GM12875 (cell line): ENCODE results near the gene CDKN2B-AS1.

ENCODE experiments used
- H3K4me3 ChIP-seq: one replicate; pipeline ENCODE4 v1.5.1; 2011; ENCODE audit warnings: low read depth, low read length, control low read depth
- TF ChIP-seq, protein P1 (sequence below): IDR thresholded peaks from 2 replicates; pipeline ENCODE4 v1.5.1; 2011; ENCODE audit warnings: low read depth, mild to moderate bottlenecking, control low read depth, inconsistent platforms, low read length, moderate library complexity, borderline replicate concordance; ENCODE audit not compliant: insufficient read depth

Gene CDKN2B-AS1

DNA sequence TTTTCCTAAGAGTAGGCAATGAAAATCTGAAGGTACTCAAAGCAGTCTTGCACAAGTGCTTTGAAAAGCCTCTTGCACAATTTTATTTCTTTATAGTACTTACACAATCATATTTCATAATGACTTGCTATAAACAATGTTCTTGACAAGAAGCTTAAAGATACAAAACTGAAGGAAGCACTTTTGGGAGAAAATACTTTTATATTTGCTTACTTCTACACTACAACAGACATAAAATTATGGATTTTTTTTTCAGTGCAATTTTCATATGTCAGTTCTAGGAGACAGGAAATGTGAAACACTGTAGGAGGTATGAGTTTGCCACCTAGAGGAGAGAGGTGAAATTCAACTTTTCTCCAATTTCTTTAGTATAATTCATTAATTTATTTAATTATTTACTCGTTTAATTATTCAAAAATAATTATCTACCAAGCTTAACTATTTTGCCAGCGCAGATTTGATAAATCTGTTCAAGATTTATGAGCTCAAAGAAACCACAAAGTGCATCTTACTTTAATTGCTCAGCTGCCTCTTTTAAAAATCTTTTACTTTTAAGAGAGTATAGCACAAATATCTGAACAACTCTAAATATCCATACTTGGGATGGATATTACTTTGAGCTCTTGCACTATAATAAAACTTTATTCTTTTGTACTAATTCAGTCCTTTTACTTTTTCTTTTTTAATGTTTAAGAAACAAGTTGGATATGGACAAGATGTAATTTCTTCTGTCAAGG, 43.5 kb downstream of the CDKN2B-AS1 start:
- H3K4me3 ChIP-seq = no peak overlapping the region
- TF ChIP-seq, protein P1, sequence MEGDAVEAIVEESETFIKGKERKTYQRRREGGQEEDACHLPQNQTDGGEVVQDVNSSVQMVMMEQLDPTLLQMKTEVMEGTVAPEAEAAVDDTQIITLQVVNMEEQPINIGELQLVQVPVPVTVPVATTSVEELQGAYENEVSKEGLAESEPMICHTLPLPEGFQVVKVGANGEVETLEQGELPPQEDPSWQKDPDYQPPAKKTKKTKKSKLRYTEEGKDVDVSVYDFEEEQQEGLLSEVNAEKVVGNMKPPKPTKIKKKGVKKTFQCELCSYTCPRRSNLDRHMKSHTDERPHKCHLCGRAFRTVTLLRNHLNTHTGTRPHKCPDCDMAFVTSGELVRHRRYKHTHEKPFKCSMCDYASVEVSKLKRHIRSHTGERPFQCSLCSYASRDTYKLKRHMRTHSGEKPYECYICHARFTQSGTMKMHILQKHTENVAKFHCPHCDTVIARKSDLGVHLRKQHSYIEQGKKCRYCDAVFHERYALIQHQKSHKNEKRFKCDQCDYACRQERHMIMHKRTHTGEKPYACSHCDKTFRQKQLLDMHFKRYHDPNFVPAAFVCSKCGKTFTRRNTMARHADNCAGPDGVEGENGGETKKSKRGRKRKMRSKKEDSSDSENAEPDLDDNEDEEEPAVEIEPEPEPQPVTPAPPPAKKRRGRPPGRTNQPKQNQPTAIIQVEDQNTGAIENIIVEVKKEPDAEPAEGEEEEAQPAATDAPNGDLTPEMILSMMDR = peak; percentile 14; the same call in 1 of the 2 replicates

DNA sequence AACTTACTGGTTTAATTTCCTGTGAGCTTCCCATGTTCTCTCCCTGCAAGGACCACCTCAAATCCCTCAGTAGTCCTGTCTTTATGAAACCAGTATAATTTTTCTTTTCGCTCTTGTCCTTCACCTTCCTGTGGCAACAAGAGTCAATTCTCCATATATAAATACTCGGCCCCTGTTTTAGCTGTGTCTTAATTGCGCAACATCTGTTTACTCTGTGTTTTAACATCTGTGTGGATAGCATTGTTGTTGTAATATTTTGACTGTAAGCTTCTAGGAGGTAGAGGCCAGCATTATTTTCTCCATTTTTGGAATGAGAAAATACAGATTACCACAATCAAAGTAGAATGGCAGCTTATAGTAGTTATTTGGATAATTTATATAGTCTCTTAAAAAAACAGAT, 44.7 kb downstream of the CDKN2B-AS1 start:
- TF ChIP-seq, protein P1 = no peak
- H3K4me3 ChIP-seq = no peak overlapping the region

DNA sequence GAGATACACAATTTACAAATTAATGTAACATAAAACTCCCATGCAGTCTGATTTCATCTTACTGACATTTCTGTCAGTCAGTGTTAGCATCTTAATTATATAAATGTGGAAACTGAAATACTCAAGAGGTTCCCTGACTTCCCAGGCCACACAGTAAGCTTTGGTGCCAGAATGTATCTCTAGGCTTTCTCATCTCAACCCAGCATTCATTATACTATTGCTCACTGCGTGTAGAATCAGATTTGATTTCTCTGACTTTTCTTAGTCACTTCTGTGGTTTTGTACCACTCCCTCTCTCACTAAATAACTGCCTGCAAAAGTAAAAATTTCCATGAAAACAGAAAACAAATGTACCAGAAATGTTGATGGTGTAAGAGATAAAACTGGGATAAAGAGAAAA, 46.2 kb downstream of the CDKN2B-AS1 start:
- no peak overlapping the region for H3K4me3 ChIP-seq
- TF ChIP-seq, protein P1 = no peak

DNA sequence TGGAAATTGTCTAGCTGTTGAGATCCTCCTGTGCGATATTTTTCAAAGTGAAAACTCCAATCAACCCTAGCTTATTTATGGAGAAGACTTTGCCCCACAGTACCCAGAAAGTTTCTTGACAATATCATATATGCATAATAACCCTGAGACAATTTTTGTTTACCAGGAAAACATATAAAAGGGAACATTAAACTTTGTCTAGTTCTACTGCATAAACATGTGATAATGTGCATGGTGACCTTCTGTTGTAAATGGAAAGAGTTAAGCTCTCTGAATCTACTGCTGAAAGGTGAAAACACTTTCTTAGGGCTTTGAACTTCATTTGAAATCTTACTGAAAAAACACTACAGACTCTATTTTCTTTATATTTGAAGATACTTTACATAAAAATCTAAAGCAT, 46.8 kb downstream of the CDKN2B-AS1 start:
- TF ChIP-seq, protein P1 = no peak

DNA sequence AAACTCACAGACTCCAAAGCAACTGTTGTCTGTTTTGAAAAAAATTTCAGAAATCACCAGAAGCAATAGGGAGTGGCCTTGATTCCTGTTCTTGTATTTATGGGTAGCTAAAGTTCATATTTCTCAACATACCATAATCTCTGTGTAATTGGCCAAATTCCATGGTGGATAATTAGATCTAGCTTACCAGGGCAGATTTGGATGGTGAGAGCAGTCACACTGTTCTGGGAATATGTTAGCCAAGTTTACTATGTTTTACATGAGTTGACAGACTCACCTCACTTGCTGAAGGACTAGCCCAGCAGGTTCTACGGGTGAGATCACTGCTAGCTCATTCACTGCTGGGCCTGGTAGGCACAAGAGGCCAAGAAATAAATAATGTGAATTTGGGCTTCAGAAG, 47.2 kb downstream of the CDKN2B-AS1 start:
- H3K4me3 ChIP-seq = no peak overlapping the region
- TF ChIP-seq, protein P1 = no peak

More for the DNA sequence above, 46.8 kb downstream of the CDKN2B-AS1 start:
- no peak overlapping the region for H3K4me3 ChIP-seq

DNA sequence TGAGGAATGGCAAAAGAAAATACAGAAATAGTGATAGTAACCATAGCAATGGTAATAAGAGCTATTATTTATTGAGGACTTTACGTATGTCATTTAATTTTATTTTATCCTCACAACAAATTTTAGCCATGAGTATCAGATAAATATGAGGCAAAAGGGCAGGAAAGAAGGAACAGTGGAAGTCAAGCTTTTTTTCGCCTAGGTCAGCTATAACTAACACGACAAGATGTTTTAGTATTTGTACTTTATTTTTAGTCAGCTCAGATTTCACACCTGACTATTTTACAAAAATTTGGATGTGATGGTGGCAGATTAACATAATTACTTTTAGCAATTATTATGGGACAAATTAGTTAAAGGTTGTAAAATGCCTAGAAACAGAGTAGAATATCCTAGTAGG, 49.3 kb downstream of the CDKN2B-AS1 start:
- TF ChIP-seq, protein P1 = no peak

DNA sequence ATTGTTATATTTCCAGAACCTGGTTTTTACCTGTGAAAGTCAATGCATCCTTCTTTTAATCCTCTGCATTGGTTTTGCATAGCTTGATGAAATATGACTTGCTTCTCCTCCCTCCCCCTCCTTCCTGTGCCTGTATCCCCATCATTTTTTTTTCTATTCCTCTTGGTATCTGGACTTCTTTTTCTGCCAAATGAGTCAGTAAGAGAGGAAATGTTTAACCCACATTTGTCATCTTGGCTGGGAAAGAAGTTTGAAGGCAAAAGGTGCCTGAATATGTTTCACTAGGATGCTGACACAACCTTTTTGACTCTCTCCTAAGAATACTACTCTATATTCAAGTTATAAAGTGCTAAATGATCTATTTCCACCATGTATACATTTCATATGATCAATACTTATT, 50.0 kb downstream of the CDKN2B-AS1 start:
- TF ChIP-seq, protein P1 = no peak
- H3K4me3 ChIP-seq = no peak overlapping the region

More for the DNA sequence above, 49.3 kb downstream of the CDKN2B-AS1 start:
- H3K4me3 ChIP-seq = no peak overlapping the region
